GM06990 (cell line): Measurements from ENCODE around the gene CDH4.

ENCODE experiments used
- DNase-seq: peaks from one replicate; pipeline ENCODE4 v3.0.0-alpha.2; 2011; ENCODE audit not compliant: insufficient read length; ENCODE audit errors: extremely low read depth
- H3K27me3 ChIP-seq: replicated peaks from 2 replicates; pipeline ENCODE4 v1.6.0; 2011; ENCODE audit warnings: low read length; ENCODE audit not compliant: control insufficient read depth, insufficient read depth
- H3K36me3 ChIP-seq: 2 replicates; pipeline ENCODE4 v1.5.1; 2011; ENCODE audit warnings: low read length; ENCODE audit not compliant: control insufficient read depth, insufficient read depth
- H3K4me3 ChIP-seq: replicated peaks from 2 replicates; pipeline ENCODE4 v1.5.1; 2011; ENCODE audit warnings: low read depth, mild to moderate bottlenecking, control low read depth, low read length
- CTCF ChIP-seq: IDR thresholded peaks from 2 replicates; pipeline ENCODE4 v1.5.1; 2011; ENCODE audit warnings: low read length, control low read depth, mild to moderate bottlenecking, inconsistent platforms; ENCODE audit not compliant: insufficient read depth, poor library complexity, severe bottlenecking

CDH4 gene

GRCh38 chr20:61278296-61278695 lies 26.2 kb downstream of the CDH4 start:
- no peak for DNase-seq
- H3K4me3 ChIP-seq: no peak overlapping the region
- no peaks in the 10 kb centered on the region for H3K36me3 ChIP-seq
- no peak for TF ChIP-seq CTCF
- no peaks in the 10 kb centered on the region for H3K27me3 ChIP-seq

GRCh38 chr20:61279621-61280150 lies 27.6 kb downstream of the CDH4 start:
- H3K27me3 ChIP-seq: no peaks in the 10 kb centered on the region
- H3K4me3 ChIP-seq: no peak overlapping the region
- TF ChIP-seq CTCF: no peak
- DNase-seq: no peak
- no peaks in the 10 kb centered on the region for H3K36me3 ChIP-seq

- Histone ChIP-seq H3K4me3 (no peak overlapping the region), H3K27me3 (no peaks in the 10 kb centered on the region), H3K36me3 (no peaks in the 10 kb centered on the region)
- no peak for TF ChIP-seq CTCF
- no peak for DNase-seq
Observed at GRCh38 chr20:61280217-61280980, 28.3 kb downstream of the CDH4 start.

GRCh38 chr20:61281286-61281795 lies 29.3 kb downstream of the CDH4 start:
- H3K36me3 ChIP-seq: no peaks in the 10 kb centered on the region

GRCh38 chr20:61284752-61285151 lies 32.7 kb downstream of the CDH4 start:
- TF ChIP-seq CTCF: no peak
- Histone ChIP-seq H3K36me3 (no peaks in the 10 kb centered on the region), H3K27me3 (no peaks in the 10 kb centered on the region), H3K4me3 (no peak overlapping the region)
- DNase-seq: no peak

More at GRCh38 chr20:61281286-61281795, 29.3 kb downstream of the CDH4 start:
- H3K4me3 ChIP-seq: no peak overlapping the region
- no peak for TF ChIP-seq CTCF
- no peaks in the 10 kb centered on the region for H3K27me3 ChIP-seq
- no peak for DNase-seq
